ENCODE data around the gene ORAI3. TPM values are rescaled to one million over a fixed set of nuclear protein-coding genes. Genes with fewer than 3 reads are reported as not detected.

Gene ORAI3
- total RNA-seq, 2 experiments from 2014 or later, result 7.6 to 10.9 TPM

- TF ChIP-seq CTCF (IDR thresholded peaks at IDR 0.05), result no peak
- no peaks in the 10 kb centered on the region for H3K4me1 Mint-ChIP-seq (ENCODE audit: low read depth)
- H3K9me3 Mint-ChIP-seq, result no peaks in the 10 kb centered on the region
- POLR2A ChIA-PET, result interaction anchor here (1.3 kb wide), 1 partner anchor 205 kb away, joined by 3 read pairs; no protein-coding TSS in a partner anchor
- no peaks in the 10 kb centered on the region for H3K27me3 Mint-ChIP-seq
- DNase-seq (no peak), ATAC-seq (no peak)
- H3K4me3 Mint-ChIP-seq, result no peak overlapping the region
- no peak overlapping the region for H3K27ac Mint-ChIP-seq
- H3K36me3 Mint-ChIP-seq (ENCODE audit: low read depth), result peaks cover 3% of the 10 kb centered on the region
- CTCF ChIA-PET, result no interaction called here
- intact Hi-C loops (cut with micrococcal nuclease), result no loop called here
Measured at GRCh38 chr16:30987581-30988190, 38.8 kb downstream of the ORAI3 start.

- no peaks in the 10 kb centered on the region for H3K27me3 Mint-ChIP-seq
- no peak overlapping the region for H3K27ac Mint-ChIP-seq
- ChIA-PET CTCF (no interaction called here), POLR2A (no interaction called here)
- no peak for ATAC-seq
- no peak overlapping the region for H3K4me3 Mint-ChIP-seq
- no peaks in the 10 kb centered on the region for H3K36me3 Mint-ChIP-seq (ENCODE audit: low read depth)
- peaks cover 5% of the 10 kb centered on the region for H3K4me1 Mint-ChIP-seq (ENCODE audit: low read depth)
- TF ChIP-seq CTCF (IDR thresholded peaks at IDR 0.05), result no peak
- no peaks in the 10 kb centered on the region for H3K9me3 Mint-ChIP-seq
- DNase-seq, result no peak
- intact Hi-C loops (cut with micrococcal nuclease), result no loop called here
Measured at GRCh38 chr16:30989469-30990047, 40.7 kb downstream of the ORAI3 start.

- no peak overlapping the region for H3K27ac Mint-ChIP-seq
- H3K4me1 Mint-ChIP-seq (ENCODE audit: low read depth), result peaks cover 5% of the 10 kb centered on the region
- ChIA-PET CTCF (no interaction called here), POLR2A (no interaction called here)
- TF ChIP-seq CTCF (IDR thresholded peaks at IDR 0.05), result no peak
- intact Hi-C loops (cut with micrococcal nuclease), result no loop called here
- H3K9me3 Mint-ChIP-seq, result no peaks in the 10 kb centered on the region
- H3K36me3 Mint-ChIP-seq (ENCODE audit: low read depth), result no peaks in the 10 kb centered on the region
- no peak for DNase-seq
- no peak for ATAC-seq
- no peaks in the 10 kb centered on the region for H3K27me3 Mint-ChIP-seq
- H3K4me3 Mint-ChIP-seq, result no peak overlapping the region
Measured at GRCh38 chr16:30990105-30990504, 41.2 kb downstream of the ORAI3 start.

GRCh38 chr16:30991052-30991451 lies 42.2 kb downstream of the ORAI3 start:
- Mint-ChIP-seq H3K36me3 (ENCODE audit: low read depth) (no peaks in the 10 kb centered on the region), H3K4me3 (no peak overlapping the region), H3K27me3 (no peaks in the 10 kb centered on the region), H3K9me3 (no peaks in the 10 kb centered on the region), H3K4me1 (ENCODE audit: low read depth) (peaks cover 5% of the 10 kb centered on the region), H3K27ac (no peak overlapping the region)
- TF ChIP-seq CTCF (IDR thresholded peaks at IDR 0.05), result no peak
- no peak for DNase-seq
- intact Hi-C loops (cut with micrococcal nuclease), result no loop called here
- ChIA-PET POLR2A (no interaction called here), CTCF (no interaction called here)
- no peak for ATAC-seq

- ChIA-PET POLR2A (interaction anchor here (0.5 kb wide), 1 partner anchor 173 kb away, joined by 3 read pairs; no protein-coding TSS in a partner anchor), CTCF (no interaction called here)
- no peak overlapping the region for H3K4me3 Mint-ChIP-seq
- no peak for ATAC-seq
- H3K9me3 Mint-ChIP-seq, result no peaks in the 10 kb centered on the region
- no peaks in the 10 kb centered on the region for H3K27me3 Mint-ChIP-seq
- intact Hi-C loops (cut with micrococcal nuclease), result no loop called here
- TF ChIP-seq CTCF (IDR thresholded peaks at IDR 0.05), result no peak
- H3K27ac Mint-ChIP-seq, result no peak overlapping the region
- DNase-seq, result no peak
- H3K4me1 Mint-ChIP-seq (ENCODE audit: low read depth), result peaks cover 13% of the 10 kb centered on the region
- H3K36me3 Mint-ChIP-seq (ENCODE audit: low read depth), result no peaks in the 10 kb centered on the region
Measured at GRCh38 chr16:30992276-30992780, 43.5 kb downstream of the ORAI3 start.
